Measurements from ENCODE around the gene TEAD1.

DNA sequence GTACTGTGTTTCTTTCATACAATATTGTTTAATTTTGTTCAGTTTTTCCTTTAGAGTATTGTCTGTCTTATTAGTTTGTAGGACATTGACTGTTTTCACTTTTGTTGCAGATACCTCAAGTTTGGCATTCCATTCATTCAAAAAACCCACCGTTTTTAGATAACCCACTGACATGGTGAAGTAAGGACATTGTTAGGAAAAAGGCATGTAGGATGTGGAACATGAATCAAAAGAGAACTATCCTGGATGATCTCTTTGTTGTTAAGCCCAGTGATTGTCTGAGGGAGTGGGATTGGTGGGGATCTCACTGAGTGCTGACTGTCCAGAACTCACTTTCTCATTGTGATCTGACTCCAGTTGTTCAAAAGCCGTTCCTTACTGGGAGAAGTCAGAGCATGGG is 119.3 kb downstream of the TEAD1 start:
- no peak for TF ChIP-seq POLR2A (IDR thresholded peaks at IDR 0.05)
- TF ChIP-seq, protein P1, sequence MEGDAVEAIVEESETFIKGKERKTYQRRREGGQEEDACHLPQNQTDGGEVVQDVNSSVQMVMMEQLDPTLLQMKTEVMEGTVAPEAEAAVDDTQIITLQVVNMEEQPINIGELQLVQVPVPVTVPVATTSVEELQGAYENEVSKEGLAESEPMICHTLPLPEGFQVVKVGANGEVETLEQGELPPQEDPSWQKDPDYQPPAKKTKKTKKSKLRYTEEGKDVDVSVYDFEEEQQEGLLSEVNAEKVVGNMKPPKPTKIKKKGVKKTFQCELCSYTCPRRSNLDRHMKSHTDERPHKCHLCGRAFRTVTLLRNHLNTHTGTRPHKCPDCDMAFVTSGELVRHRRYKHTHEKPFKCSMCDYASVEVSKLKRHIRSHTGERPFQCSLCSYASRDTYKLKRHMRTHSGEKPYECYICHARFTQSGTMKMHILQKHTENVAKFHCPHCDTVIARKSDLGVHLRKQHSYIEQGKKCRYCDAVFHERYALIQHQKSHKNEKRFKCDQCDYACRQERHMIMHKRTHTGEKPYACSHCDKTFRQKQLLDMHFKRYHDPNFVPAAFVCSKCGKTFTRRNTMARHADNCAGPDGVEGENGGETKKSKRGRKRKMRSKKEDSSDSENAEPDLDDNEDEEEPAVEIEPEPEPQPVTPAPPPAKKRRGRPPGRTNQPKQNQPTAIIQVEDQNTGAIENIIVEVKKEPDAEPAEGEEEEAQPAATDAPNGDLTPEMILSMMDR (IDR thresholded peaks at IDR 0.05), result no peak
- TF ChIP-seq POLR2AphosphoS5 (IDR thresholded peaks at IDR 0.05), result no peak
- no peak for TF ChIP-seq EP300 (IDR thresholded peaks at IDR 0.05)
